PFSK-1 (cell line): ENCODE results near the gene WDFY3.

Experiments
- POLR2AphosphoS5 ChIP-seq: IDR thresholded peaks from 2 replicates; pipeline ENCODE4 v1.6.1; 2012; ENCODE audit warnings: low read depth, mild to moderate bottlenecking, control low read depth, low read length, moderate library complexity
- SIN3A ChIP-seq: IDR thresholded peaks from 2 replicates; pipeline ENCODE4 v1.6.1; 2012; ENCODE audit warnings: mild to moderate bottlenecking, low read length, moderate library complexity, borderline replicate concordance; ENCODE audit not compliant: insufficient read depth
- TAF1 ChIP-seq: IDR thresholded peaks from 2 replicates; pipeline ENCODE4 v1.6.1; 2012; ENCODE audit warnings: low read length, control low read depth, borderline replicate concordance; ENCODE audit not compliant: insufficient read depth
- TF ChIP-seq, protein P1 (sequence below), 2 experiments: IDR thresholded peaks; 2 replicates each; pipeline versions ENCODE4 v1.6.1 to v1.8.0; 2011 to 2012; ENCODE audit warnings: low read depth in 2 of 2, low read length in 2 of 2, control low read depth in 1 of 2, inconsistent platforms in 1 of 2, mild to moderate bottlenecking in 1 of 2, moderate library complexity in 1 of 2; ENCODE audit not compliant: insufficient read depth in 1 of 2

- TF ChIP-seq SIN3A (no peak), POLR2AphosphoS5 (no peak), TAF1 (no peak)
- TF ChIP-seq, protein P1, sequence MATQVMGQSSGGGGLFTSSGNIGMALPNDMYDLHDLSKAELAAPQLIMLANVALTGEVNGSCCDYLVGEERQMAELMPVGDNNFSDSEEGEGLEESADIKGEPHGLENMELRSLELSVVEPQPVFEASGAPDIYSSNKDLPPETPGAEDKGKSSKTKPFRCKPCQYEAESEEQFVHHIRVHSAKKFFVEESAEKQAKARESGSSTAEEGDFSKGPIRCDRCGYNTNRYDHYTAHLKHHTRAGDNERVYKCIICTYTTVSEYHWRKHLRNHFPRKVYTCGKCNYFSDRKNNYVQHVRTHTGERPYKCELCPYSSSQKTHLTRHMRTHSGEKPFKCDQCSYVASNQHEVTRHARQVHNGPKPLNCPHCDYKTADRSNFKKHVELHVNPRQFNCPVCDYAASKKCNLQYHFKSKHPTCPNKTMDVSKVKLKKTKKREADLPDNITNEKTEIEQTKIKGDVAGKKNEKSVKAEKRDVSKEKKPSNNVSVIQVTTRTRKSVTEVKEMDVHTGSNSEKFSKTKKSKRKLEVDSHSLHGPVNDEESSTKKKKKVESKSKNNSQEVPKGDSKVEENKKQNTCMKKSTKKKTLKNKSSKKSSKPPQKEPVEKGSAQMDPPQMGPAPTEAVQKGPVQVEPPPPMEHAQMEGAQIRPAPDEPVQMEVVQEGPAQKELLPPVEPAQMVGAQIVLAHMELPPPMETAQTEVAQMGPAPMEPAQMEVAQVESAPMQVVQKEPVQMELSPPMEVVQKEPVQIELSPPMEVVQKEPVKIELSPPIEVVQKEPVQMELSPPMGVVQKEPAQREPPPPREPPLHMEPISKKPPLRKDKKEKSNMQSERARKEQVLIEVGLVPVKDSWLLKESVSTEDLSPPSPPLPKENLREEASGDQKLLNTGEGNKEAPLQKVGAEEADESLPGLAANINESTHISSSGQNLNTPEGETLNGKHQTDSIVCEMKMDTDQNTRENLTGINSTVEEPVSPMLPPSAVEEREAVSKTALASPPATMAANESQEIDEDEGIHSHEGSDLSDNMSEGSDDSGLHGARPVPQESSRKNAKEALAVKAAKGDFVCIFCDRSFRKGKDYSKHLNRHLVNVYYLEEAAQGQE (IDR thresholded peaks at IDR 0.05; ENCODE audit: insufficient read depth in 1 of 2, low read depth in 2 of 2, low read length in 2 of 2) = no peak
These were observed 8.1 kb downstream of the WDFY3 start for GRCh38 chr4:84958434-84958833.
